GM13976 (cell line): ENCODE data around the gene UBAC2.

Experiments used
- DNase-seq: peaks from one replicate; pipeline ENCODE4 v3.0.0; 2012; ENCODE audit warnings: low spot score
- CTCF ChIP-seq: IDR thresholded peaks from 2 replicates; pipeline ENCODE4 v1.5.1; 2012; ENCODE audit warnings: borderline replicate concordance, mild to moderate bottlenecking; ENCODE audit not compliant: insufficient read depth; ENCODE audit errors: extremely low read depth, missing control alignments, control extremely low read depth
- in situ Hi-C: fragments of 300-500 bp; cut with MboI; formaldehyde crosslinking; loops from one replicate; pipeline ENCODE4 v1.12.0; 2022; ENCODE audit warnings: low sequenced_read_pairs, mixed read lengths, inconsistent platforms; ENCODE audit not compliant: unreplicated experiment

Gene UBAC2

DNA sequence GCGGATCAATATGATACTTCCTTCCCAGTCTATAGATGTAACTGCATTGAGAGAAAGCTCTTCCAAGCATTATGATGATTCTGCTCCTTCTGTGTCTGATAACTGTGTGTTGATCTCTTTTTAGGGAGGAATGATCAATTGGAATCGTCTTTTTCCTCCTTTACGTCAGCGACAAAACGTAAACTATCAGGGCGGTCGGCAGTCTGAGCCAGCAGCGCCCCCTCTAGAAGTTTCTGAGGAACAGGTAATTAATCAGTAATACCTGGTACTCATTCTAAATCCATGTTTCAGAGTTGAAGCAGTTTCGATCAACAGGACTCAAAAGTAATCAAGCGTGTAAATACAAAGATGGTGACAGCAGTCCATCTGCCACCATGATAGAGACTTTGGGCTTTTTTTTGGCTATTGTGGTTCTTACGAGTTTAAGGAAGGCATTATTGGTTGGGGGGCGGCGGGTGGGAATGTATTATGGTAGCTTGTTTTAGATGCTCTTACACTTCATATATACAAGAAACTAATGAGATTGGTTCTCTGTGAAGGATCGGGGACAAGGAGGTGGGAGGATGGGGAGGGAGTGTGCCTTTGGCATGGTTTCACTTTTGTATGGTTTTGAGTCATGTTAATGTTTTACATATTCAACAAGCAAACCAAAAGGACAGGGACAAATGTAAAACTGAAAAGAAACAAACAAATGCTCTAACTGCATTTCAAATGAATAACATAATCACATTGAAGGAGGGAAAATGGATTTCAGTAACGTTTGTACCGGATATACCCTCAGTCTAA lies 167.2 kb downstream of the UBAC2 start:
- TF ChIP-seq CTCF = no peak
- in situ Hi-C loops = no loop called here
- no peak for DNase-seq

- no peak for DNase-seq
- in situ Hi-C loops = no loop called here
- TF ChIP-seq CTCF = no peak
These were observed 170.0 kb downstream of the UBAC2 start for GRCh38 chr13:99370481-99371275.

GRCh38 chr13:99371956-99372355 lies 171.3 kb downstream of the UBAC2 start:
- in situ Hi-C loops = no loop called here
- TF ChIP-seq CTCF = no peak
- DNase-seq = no peak

GRCh38 chr13:99373436-99373835 lies 172.8 kb downstream of the UBAC2 start:
- in situ Hi-C loops = no loop called here
- DNase-seq = no peak
- TF ChIP-seq CTCF = no peak

DNA sequence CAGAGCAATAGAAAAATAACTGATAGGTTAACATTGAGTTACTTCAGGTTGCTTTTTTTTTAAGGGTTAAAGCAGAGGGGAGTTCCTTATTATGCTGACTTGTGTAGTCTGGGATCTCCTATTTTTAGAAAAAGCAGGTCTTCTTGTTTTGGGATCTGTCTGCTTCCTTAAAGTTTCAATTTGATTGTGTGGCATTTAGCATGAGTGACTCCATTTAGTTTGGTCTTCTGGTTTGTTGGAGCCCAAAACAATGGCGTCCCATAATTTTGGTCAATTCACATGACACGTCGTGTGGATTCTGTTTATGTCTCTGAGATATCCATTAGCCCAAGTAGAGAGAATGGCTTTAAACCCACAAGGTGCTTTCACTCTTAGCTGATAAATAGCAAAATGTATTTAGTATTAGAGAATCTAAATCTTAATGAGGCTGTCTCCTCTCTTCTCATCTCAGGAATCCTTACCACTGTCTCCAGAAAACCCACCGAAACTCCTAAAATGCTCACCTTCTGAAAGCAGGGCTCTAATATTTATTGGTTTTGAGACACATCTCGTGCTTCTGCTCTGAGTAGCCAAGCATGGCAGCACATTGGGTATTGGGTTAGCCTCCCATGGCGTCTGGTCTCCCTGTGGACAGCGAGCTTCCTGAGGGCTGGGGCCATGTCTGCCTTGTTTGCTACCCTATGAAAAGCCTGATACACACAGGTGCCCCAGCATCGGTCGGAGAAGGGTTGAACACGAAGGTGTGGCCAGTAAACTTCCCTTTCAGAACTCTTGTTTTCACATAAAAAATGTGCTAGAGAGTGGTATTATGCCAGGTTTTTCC lies 173.7 kb downstream of the UBAC2 start:
- in situ Hi-C loops = no loop called here
- DNase-seq = no peak

More for the DNA sequence above, 173.7 kb downstream of the UBAC2 start:
- TF ChIP-seq CTCF = no peak
